Measurements from ENCODE around the gene SLC39A6.

GRCh38 chr18:36160959-36161371 is 31.8 kb upstream of the SLC39A6 start:
- TF ChIP-seq CTCF (IDR thresholded peaks at IDR 0.05; ENCODE audit: poor library complexity) (no peak), EZH2 (IDR thresholded peaks at IDR 0.05; ENCODE audit: borderline replicate concordance) (no peak)
